HepG2 (cell line): ENCODE measurements around the gene SKI. TPM values are rescaled to one million over a fixed set of nuclear protein-coding genes. Genes with fewer than 3 reads are reported as not detected.

Source experiments
- PAWR ChIP-seq: sonication (generic); formaldehyde crosslinking; IDR thresholded peaks from 2 replicates; pipeline ENCODE4 v1.4.0; 2020; ENCODE audit warnings: missing genetic modification reagents, mild to moderate bottlenecking, borderline replicate concordance
- SRF ChIP-seq: IDR thresholded peaks from 2 replicates; pipeline ENCODE4 v1.6.1; 2011; ENCODE audit warnings: mild to moderate bottlenecking, low read depth, low read length, moderate library complexity
- TFAP4 ChIP-seq: sonication (generic); IDR thresholded peaks from 2 replicates; pipeline ENCODE4 v1.6.1; 2016; ENCODE audit warnings: low read depth, borderline replicate concordance
- ZBTB42 ChIP-seq: sonication (generic); formaldehyde crosslinking; IDR thresholded peaks from 2 replicates; pipeline ENCODE4 v1.5.0; 2020; ENCODE audit warnings: mild to moderate bottlenecking, missing genetic modification reagents
- ZC3H4 ChIP-seq: sonication (generic); formaldehyde crosslinking; IDR thresholded peaks from 2 replicates; pipeline ENCODE4 v1.4.0; 2020; ENCODE audit warnings: missing genetic modification reagents, borderline replicate concordance
- ZNF432 ChIP-seq: sonication (generic); formaldehyde crosslinking; IDR thresholded peaks from 2 replicates; pipeline ENCODE4 v1.5.0; 2020; ENCODE audit warnings: missing genetic modification reagents, mild to moderate bottlenecking, borderline replicate concordance
- ZNF451 ChIP-seq: sonication (generic); formaldehyde crosslinking; IDR thresholded peaks from 2 replicates; pipeline ENCODE4 v1.5.0; 2020; ENCODE audit warnings: mild to moderate bottlenecking, missing genetic modification reagents
- ZNF574 ChIP-seq: sonication (generic); formaldehyde crosslinking; IDR thresholded peaks from 2 replicates; pipeline ENCODE4 v1.4.0; 2020; ENCODE audit warnings: missing genetic modification reagents
- ZSCAN30 ChIP-seq: sonication (generic); formaldehyde crosslinking; IDR thresholded peaks from 2 replicates; pipeline ENCODE4 v1.5.0; 2020; ENCODE audit warnings: mild to moderate bottlenecking, missing genetic modification reagents
- ZUFSP ChIP-seq: sonication (generic); formaldehyde crosslinking; IDR thresholded peaks from 2 replicates; pipeline ENCODE4 v1.9.0; 2021; ENCODE audit warnings: missing genetic modification reagents, mild to moderate bottlenecking, borderline replicate concordance
- polyA plus RNA-seq, 8 experiments: library from polyadenylated mRNA; depleted of rRNA in 3 of 8; stranded (reverse) in 7 of 8; unstranded in 1 of 8; fragments of >200 nt; fragmentation: Illumina TruSeq in 4 of 8; extraction: Trizol in 4 of 8; gene quantifications; 2 replicates each; pipeline versions ENCODE4 v1.2.1 to v1.2.3, GENCODE V29; 2011 to 2016; ENCODE audit warnings: low read depth in 4 of 8, missing spikeins in 1 of 8, mixed read lengths in 1 of 8; ENCODE audit not compliant: insufficient read depth in 1 of 8
- total RNA-seq, 5 experiments: library from RNA; depleted of rRNA; stranded (reverse); fragments of >200 nt; fragmentation: Illumina TruSeq; extraction: Trizol; gene quantifications; 2 replicates each; pipeline ENCODE4 v1.2.3, GENCODE V29; 2016; ENCODE audit warnings: low read depth in 1 of 5
- TF ChIP-seq, protein P1 (sequence below): sonication (generic); formaldehyde crosslinking; IDR thresholded peaks from 2 replicates; pipeline ENCODE4 v1.5.1; 2020; ENCODE audit warnings: missing genetic modification reagents, mild to moderate bottlenecking, borderline replicate concordance
- TF ChIP-seq, protein P2 (sequence below): sonication (generic); formaldehyde crosslinking; IDR thresholded peaks from 2 replicates; pipeline ENCODE4 v1.4.0; 2020; ENCODE audit warnings: mild to moderate bottlenecking, missing genetic modification reagents

SKI gene
- total and polyA plus RNA-seq, 2 of the 13 experiments (the other 11 are each of a cell fraction or from before 2014, with no cell fraction given): 4.7 to 6.9 TPM

- no peak; the same call in 1 of the 2 replicates for TF ChIP-seq ZNF574 (CRISPR knock-in tag)
- no peak for TF ChIP-seq ZNF451 (CRISPR knock-in tag)
- TF ChIP-seq ZUFSP (CRISPR knock-in tag): no peak
- TF ChIP-seq ZBTB42 (CRISPR knock-in tag): no peak
- TF ChIP-seq ZSCAN30: no peak
- no peak for TF ChIP-seq ZNF432 (CRISPR knock-in tag)
- TF ChIP-seq, protein P1, sequence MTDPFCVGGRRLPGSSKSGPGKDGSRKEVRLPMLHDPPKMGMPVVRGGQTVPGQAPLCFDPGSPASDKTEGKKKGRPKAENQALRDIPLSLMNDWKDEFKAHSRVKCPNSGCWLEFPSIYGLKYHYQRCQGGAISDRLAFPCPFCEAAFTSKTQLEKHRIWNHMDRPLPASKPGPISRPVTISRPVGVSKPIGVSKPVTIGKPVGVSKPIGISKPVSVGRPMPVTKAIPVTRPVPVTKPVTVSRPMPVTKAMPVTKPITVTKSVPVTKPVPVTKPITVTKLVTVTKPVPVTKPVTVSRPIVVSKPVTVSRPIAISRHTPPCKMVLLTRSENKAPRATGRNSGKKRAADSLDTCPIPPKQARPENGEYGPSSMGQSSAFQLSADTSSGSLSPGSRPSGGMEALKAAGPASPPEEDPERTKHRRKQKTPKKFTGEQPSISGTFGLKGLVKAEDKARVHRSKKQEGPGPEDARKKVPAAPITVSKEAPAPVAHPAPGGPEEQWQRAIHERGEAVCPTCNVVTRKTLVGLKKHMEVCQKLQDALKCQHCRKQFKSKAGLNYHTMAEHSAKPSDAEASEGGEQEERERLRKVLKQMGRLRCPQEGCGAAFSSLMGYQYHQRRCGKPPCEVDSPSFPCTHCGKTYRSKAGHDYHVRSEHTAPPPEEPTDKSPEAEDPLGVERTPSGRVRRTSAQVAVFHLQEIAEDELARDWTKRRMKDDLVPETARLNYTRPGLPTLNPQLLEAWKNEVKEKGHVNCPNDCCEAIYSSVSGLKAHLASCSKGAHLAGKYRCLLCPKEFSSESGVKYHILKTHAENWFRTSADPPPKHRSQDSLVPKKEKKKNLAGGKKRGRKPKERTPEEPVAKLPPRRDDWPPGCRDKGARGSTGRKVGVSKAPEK (CRISPR knock-in tag): no peak
- TF ChIP-seq TFAP4: peak; percentile 50; the same call in 1 of the 2 replicates
- TF ChIP-seq, protein P2, sequence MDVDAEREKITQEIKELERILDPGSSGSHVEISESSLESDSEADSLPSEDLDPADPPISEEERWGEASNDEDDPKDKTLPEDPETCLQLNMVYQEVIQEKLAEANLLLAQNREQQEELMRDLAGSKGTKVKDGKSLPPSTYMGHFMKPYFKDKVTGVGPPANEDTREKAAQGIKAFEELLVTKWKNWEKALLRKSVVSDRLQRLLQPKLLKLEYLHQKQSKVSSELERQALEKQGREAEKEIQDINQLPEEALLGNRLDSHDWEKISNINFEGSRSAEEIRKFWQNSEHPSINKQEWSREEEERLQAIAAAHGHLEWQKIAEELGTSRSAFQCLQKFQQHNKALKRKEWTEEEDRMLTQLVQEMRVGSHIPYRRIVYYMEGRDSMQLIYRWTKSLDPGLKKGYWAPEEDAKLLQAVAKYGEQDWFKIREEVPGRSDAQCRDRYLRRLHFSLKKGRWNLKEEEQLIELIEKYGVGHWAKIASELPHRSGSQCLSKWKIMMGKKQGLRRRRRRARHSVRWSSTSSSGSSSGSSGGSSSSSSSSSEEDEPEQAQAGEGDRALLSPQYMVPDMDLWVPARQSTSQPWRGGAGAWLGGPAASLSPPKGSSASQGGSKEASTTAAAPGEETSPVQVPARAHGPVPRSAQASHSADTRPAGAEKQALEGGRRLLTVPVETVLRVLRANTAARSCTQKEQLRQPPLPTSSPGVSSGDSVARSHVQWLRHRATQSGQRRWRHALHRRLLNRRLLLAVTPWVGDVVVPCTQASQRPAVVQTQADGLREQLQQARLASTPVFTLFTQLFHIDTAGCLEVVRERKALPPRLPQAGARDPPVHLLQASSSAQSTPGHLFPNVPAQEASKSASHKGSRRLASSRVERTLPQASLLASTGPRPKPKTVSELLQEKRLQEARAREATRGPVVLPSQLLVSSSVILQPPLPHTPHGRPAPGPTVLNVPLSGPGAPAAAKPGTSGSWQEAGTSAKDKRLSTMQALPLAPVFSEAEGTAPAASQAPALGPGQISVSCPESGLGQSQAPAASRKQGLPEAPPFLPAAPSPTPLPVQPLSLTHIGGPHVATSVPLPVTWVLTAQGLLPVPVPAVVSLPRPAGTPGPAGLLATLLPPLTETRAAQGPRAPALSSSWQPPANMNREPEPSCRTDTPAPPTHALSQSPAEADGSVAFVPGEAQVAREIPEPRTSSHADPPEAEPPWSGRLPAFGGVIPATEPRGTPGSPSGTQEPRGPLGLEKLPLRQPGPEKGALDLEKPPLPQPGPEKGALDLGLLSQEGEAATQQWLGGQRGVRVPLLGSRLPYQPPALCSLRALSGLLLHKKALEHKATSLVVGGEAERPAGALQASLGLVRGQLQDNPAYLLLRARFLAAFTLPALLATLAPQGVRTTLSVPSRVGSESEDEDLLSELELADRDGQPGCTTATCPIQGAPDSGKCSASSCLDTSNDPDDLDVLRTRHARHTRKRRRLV: no peak
- TF ChIP-seq ZC3H4 (CRISPR knock-in tag): no peak
- no peak for TF ChIP-seq SRF
- TF ChIP-seq PAWR (CRISPR knock-in tag): no peak
Observed at GRCh38 chr1:2270260-2271100, 42.4 kb downstream of the SKI start (continued).
